SK-N-SH (cell line): ENCODE measurements around the gene PAOX.

Experiments used
- CTCF ChIP-seq: fragments of 200-600 bp; sonication (generic); IDR thresholded peaks from 2 replicates; pipeline ENCODE4 v1.6.1; 2017; ENCODE audit warnings: antibody characterized with exemption, mild to moderate bottlenecking, moderate library complexity
- GABPA ChIP-seq: IDR thresholded peaks from 2 replicates; pipeline ENCODE4 v1.4.0; 2012; ENCODE audit warnings: low read depth, mild to moderate bottlenecking
- POLR2AphosphoS5 ChIP-seq: IDR thresholded peaks from 2 replicates; pipeline ENCODE4 v1.6.1; 2012; ENCODE audit warnings: low read depth, low read length
- RAD21 ChIP-seq: IDR thresholded peaks from 2 replicates; pipeline ENCODE4 v1.6.1; 2012; ENCODE audit warnings: mild to moderate bottlenecking, low read length
- TAF1 ChIP-seq: IDR thresholded peaks from 2 replicates; pipeline ENCODE4 v1.6.1; 2012; ENCODE audit warnings: low read depth, mild to moderate bottlenecking, low read length, moderate library complexity, borderline replicate concordance
- TF ChIP-seq, protein P1 (sequence below): IDR thresholded peaks from 2 replicates; pipeline ENCODE4 v1.4.0; 2012; ENCODE audit warnings: low read depth, borderline replicate concordance
- TF ChIP-seq, protein P2 (sequence below): IDR thresholded peaks from 2 replicates; pipeline ENCODE4 v1.4.0; 2012; ENCODE audit warnings: low read depth
- TF ChIP-seq, protein P3 (sequence below): fragments of 150-350 bp; IDR thresholded peaks from 2 replicates; pipeline ENCODE4 v1.6.1; 2017; ENCODE audit warnings: antibody characterized with exemption, low read length, low read depth, borderline replicate concordance

GRCh38 chr10:133405272-133405671 is 26.2 kb downstream of the PAOX start:
- TF ChIP-seq TAF1 (no peak), CTCF (no peak), POLR2AphosphoS5 (no peak), RAD21 (no peak), GABPA (no peak)
- TF ChIP-seq, protein P1, sequence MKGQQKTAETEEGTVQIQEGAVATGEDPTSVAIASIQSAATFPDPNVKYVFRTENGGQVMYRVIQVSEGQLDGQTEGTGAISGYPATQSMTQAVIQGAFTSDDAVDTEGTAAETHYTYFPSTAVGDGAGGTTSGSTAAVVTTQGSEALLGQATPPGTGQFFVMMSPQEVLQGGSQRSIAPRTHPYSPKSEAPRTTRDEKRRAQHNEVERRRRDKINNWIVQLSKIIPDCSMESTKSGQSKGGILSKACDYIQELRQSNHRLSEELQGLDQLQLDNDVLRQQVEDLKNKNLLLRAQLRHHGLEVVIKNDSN, result no peak
- TF ChIP-seq, protein P2, sequence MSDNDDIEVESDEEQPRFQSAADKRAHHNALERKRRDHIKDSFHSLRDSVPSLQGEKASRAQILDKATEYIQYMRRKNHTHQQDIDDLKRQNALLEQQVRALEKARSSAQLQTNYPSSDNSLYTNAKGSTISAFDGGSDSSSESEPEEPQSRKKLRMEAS, result no peak
- TF ChIP-seq, protein P3, sequence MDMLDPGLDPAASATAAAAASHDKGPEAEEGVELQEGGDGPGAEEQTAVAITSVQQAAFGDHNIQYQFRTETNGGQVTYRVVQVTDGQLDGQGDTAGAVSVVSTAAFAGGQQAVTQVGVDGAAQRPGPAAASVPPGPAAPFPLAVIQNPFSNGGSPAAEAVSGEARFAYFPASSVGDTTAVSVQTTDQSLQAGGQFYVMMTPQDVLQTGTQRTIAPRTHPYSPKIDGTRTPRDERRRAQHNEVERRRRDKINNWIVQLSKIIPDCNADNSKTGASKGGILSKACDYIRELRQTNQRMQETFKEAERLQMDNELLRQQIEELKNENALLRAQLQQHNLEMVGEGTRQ, result no peak
